Activated CD8-positive, alpha-beta memory T cell treated with anti-CD3 and anti-CD28 coated beads for 1 hour (primary cell): Measurements from ENCODE around the gene HACD4.
"Not testable (repeated sequence)": the region's sequence is repeated elsewhere in the genome, so short reads cannot be mapped to it uniquely, and the experiment has no call there.

ENCODE experiments used
- DNase-seq, 2 donors: peaks; one replicate each; pipeline ENCODE4 v3.0.0-alpha.2; 2020; ENCODE audit warnings: low read depth in 1 of 2; ENCODE audit errors: extremely low read depth in 1 of 2

Gene HACD4

GRCh38 chr9:20973246-20973947, 58.0 kb downstream of the HACD4 start:
- not testable (repeated sequence) for DNase-seq

DNA sequence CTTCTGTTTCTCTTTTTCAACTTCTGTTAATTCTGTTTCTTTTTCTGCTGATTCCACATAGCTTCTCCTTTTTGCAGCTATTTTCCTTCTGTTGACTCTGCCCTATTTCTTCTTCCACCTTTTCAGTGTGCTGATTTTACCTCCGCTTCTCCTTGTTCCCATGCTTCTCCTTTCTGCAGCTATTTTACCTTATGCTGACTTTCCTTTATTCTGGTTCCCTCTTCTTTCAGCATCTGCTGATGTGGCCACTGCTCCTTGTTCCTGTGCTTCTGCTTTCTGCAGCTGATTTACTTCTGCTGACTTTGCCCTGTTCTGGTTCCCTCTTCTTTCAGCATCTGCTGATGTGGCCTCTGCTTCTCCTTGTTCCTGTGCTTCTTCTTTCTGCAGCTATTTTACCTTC, 58.8 kb downstream of the HACD4 start:
- DNase-seq, result no peak

GRCh38 chr9:20962536-20963225, 68.8 kb downstream of the HACD4 start:
- no peak for DNase-seq

DNA sequence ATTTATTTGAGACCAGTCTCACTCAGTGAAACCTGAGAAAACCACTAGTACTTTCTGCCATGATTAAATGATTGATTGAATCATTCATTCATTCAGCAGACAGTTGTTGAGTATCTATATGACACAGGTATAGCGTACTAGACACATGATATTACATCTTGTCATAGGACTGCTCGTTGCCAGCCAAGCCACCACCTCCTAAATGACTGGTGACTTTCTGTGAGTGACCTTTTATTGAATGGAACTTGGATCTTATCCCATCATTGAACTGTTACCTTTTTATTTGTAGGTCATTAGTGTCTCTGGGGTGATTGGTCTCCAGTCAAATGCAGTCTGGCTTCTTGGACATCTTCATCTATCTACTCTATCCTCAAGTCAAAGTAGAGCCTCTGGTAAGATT, 80.7 kb downstream of the HACD4 start:
- no peak for DNase-seq
